ENCODE measurements around the gene TRPV2. TPM values are rescaled to one million over a fixed set of nuclear protein-coding genes. Genes with fewer than 3 reads are reported as not detected.

The TRPV2 gene
- total and polyA plus RNA-seq, 3 experiments from 2014 or later = 60.0 to 134 (median 67.3) TPM

DNA sequence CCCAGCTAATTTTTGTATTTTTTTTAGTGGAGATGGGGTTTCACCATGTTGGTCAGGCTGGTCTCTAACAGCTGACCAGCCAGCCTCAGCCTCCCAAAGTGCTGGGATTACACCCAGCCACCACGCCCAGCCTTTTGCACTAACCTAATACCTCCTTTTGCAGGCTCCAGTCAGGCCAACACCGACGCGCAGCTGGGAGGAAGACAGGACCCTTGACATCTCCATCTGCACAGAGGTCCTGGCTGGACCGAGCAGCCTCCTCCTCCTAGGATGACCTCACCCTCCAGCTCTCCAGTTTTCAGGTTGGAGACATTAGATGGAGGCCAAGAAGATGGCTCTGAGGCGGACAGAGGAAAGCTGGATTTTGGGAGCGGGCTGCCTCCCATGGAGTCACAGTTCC is 2.0 kb downstream of the TRPV2 start:
- no peaks in the 10 kb centered on the region for H3K27me3 ChIP-seq (ENCODE audit: insufficient read depth, low read length, poor library complexity, severe bottlenecking)
- Mint-ChIP-seq H3K36me3 (peaks cover 13 to 56% (median 13%) of the 10 kb centered on the region in 3 donors), H3K4me1 (peaks cover 52 to 68% (median 61%) of the 10 kb centered on the region in 3 donors), H3K4me3 (peak overlapping the region in 5 of 7 donors; percentile 90 to 100 (median 99)), H3K27me3 (peaks cover 0 to 1% of the 10 kb centered on the region in 2 donors), H3K9me3 (no peaks in the 10 kb centered on the region), H3K27ac (peak overlapping the region in 7 of 8 donors; percentile 54 to 100 (median 99))
- H3K9me3 ChIP-seq (ENCODE audit: low read length) = no peaks in the 10 kb centered on the region
- no peak for DNase-seq
- no peak overlapping the region for H3K27ac ChIP-seq (ENCODE audit: low read depth, low read length)
- ChIA-PET POLR2A (interaction anchor here (3.2 kb wide), 1 partner anchor 36 kb away, joined by 23 read pairs; the partner anchor contains the start of gene UBB), CTCF (interaction anchor here (1.0 to 5.5 kb wide), 6 partner anchors 9 to 53 kb away, joined by 3 to 52 read pairs (median 20); partner anchors contain the start of gene UBB)
- peaks cover 20% of the 10 kb centered on the region for H3K36me3 ChIP-seq (ENCODE audit: insufficient read depth, low read length)
- H3K4me3 ChIP-seq (ENCODE audit: low read length) = no peak overlapping the region
- H3K4me1 ChIP-seq (ENCODE audit: insufficient read depth, low read length) = peaks cover 54% of the 10 kb centered on the region

DNA sequence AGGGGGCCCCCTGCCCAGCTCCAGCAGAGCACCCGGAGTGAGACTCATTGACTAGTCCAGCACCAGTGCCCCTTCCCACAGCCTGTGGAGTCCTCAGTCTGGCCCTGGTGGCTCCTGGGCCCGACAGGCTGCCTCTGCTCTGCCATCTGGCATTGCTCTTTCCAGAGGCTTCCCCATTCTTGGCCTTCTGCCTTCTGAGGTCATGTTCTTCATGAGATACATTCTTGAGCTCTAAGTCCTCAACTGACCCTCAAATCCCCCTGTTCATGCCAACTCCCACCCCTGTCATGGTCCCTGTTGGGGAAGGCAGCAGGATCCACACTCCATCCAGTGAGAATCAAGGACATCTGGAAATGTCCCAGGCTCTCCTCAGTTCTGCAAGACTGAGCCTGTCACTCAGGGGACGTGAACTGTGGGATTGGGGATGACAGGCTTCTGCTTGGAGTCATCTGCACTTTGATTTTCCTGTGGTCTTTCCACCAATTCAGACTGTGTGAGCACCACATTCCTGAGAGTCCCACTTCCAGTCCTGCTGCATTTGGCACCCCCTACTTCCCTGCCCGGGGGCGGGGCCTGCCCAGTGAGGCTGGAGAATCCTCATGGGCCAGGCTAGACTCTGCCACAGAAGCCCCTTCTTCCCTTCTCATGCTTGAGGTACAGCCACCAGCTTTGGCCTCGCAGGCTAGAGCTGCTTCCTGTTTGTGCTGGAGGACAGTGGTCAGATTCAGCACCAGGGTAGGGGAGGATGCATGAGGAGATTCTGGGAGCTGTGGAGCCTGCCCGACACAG is 2.7 kb downstream of the TRPV2 start:
- H3K36me3 Mint-ChIP-seq = peaks cover 13 to 62% (median 15%) of the 10 kb centered on the region in 3 donors
- Histone ChIP-seq H3K27ac (ENCODE audit: low read depth, low read length) (peak overlapping the region; percentile 5), H3K4me1 (ENCODE audit: insufficient read depth, low read length) (peaks cover 54% of the 10 kb centered on the region), H3K27me3 (ENCODE audit: insufficient read depth, low read length, poor library complexity, severe bottlenecking) (no peaks in the 10 kb centered on the region), H3K36me3 (ENCODE audit: insufficient read depth, low read length) (peaks cover 27% of the 10 kb centered on the region), H3K9me3 (ENCODE audit: low read length) (no peaks in the 10 kb centered on the region), H3K4me3 (ENCODE audit: low read length) (peak overlapping the region; percentile 27)
- DNase-seq = peak in 1 of 5 donors; percentile 37
- H3K4me3 Mint-ChIP-seq = peak overlapping the region; percentile 36 to 81 (median 71)
- CTCF ChIA-PET = interaction anchor here (0.7 to 5.5 kb wide), 6 partner anchors 11 to 54 kb away, joined by 3 to 52 read pairs (median 3); partner anchors contain the start of gene UBB
- no peaks in the 10 kb centered on the region for H3K9me3 Mint-ChIP-seq
- H3K4me1 Mint-ChIP-seq = peaks cover 52 to 73% (median 58%) of the 10 kb centered on the region in 3 donors
- peak overlapping the region; percentile 80 to 100 (median 92) for H3K27ac Mint-ChIP-seq
- POLR2A ChIA-PET = interaction anchor here (0.5 to 0.6 kb wide), 2 partner anchors 19 to 63 kb away, joined by 3 to 5 read pairs; no protein-coding TSS in a partner anchor
- no peaks in the 10 kb centered on the region for H3K27me3 Mint-ChIP-seq

DNA sequence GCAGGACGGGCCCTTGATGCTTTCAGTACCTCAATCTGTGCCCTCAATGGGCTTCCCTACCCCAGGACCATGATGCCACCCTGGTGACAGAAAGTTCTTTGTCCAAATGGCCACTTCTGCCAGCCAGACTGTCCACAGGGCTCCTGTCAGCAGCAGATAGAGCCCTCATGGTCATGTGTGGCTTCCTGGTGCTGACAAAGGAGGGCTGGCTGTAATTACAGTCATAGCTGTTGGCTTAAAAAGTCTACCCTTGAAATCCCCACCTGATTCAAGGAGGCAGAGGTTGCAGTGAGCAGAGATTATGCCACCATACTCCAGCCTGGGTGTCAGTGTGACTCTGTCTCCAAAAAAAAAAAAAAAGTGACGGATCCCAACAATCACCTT is 3.3 kb downstream of the TRPV2 start:
- Histone ChIP-seq H3K27me3 (ENCODE audit: insufficient read depth, low read length, poor library complexity, severe bottlenecking) (no peaks in the 10 kb centered on the region), H3K4me3 (ENCODE audit: low read length) (peak overlapping the region; percentile 27), H3K4me1 (ENCODE audit: insufficient read depth, low read length) (peaks cover 54% of the 10 kb centered on the region), H3K36me3 (ENCODE audit: insufficient read depth, low read length) (peaks cover 33% of the 10 kb centered on the region), H3K27ac (ENCODE audit: low read depth, low read length) (peak overlapping the region; percentile 5), H3K9me3 (ENCODE audit: low read length) (no peaks in the 10 kb centered on the region)
- Mint-ChIP-seq H3K9me3 (no peaks in the 10 kb centered on the region), H3K4me1 (peaks cover 52 to 76% (median 56%) of the 10 kb centered on the region in 3 donors), H3K27ac (peak overlapping the region; percentile 89 to 100 (median 92)), H3K36me3 (peaks cover 13 to 68% (median 15%) of the 10 kb centered on the region in 3 donors), H3K4me3 (peak overlapping the region; percentile 68 to 81 (median 76)), H3K27me3 (no peaks in the 10 kb centered on the region)
- ChIA-PET POLR2A (interaction anchor here (0.6 kb wide), 2 partner anchors 22 to 63 kb away, joined by 4 to 5 read pairs; no protein-coding TSS in a partner anchor), CTCF (interaction anchor here (1.0 to 1.1 kb wide), 2 partner anchors 23 to 55 kb away, joined by 3 read pairs; no protein-coding TSS in a partner anchor)
- peak in 1 of 5 donors; percentile 37 for DNase-seq

DNA sequence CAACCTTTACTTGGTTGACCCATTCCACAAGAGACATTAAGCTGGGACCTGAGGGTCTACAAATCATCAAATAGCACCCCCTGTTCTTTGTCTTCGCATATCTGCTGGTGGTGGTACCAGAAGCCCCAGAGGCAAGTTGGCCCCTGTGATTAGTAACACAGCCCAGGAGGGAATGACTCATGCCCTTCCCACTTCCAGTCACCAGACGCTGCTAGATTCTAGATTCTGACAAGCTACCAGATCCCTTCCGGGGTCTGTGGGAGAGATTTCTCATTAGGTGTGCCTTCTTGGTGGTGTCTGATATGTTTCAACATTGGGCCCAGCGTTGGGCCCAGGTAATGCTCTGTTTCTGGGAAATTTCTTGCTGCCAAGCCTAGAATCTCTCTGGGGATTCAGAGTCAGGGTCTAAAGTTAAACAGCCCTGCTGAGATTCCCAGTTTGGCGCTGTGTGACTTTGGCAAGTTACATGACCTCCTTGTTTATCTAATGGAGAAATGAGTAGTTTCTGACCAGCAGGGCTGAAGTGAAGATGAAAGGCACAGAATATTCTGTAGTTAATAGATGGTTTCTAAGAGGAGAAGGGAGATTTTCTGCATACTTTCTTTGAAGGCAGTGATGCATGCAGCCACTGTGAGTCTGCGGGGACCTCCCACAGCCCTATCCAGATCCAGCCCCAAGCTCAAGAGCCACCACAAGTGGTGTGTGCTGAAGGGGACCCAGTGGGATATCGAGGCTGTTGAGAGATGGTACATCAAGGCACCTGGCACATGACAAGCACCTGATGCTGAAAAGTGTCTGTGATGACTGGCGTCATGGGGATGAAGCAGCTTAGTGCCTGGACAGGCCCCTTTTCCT is 3.9 kb downstream of the TRPV2 start:
- Mint-ChIP-seq H3K27me3 (no peaks in the 10 kb centered on the region), H3K4me3 (peak overlapping the region; percentile 68 to 81 (median 76)), H3K27ac (peak overlapping the region; percentile 89 to 100 (median 92)), H3K36me3 (peaks cover 13 to 69% (median 15%) of the 10 kb centered on the region in 3 donors), H3K4me1 (peaks cover 49 to 74% (median 53%) of the 10 kb centered on the region in 3 donors), H3K9me3 (no peaks in the 10 kb centered on the region)
- Histone ChIP-seq H3K27me3 (ENCODE audit: insufficient read depth, low read length, poor library complexity, severe bottlenecking) (no peaks in the 10 kb centered on the region), H3K4me3 (ENCODE audit: low read length) (peak overlapping the region; percentile 27), H3K4me1 (ENCODE audit: insufficient read depth, low read length) (peaks cover 54% of the 10 kb centered on the region), H3K36me3 (ENCODE audit: insufficient read depth, low read length) (peaks cover 33% of the 10 kb centered on the region), H3K9me3 (ENCODE audit: low read length) (no peaks in the 10 kb centered on the region), H3K27ac (ENCODE audit: low read depth, low read length) (peak overlapping the region; percentile 19)
- CTCF ChIA-PET = interaction anchor here (1.0 to 1.1 kb wide), 2 partner anchors 22 to 55 kb away, joined by 3 read pairs; no protein-coding TSS in a partner anchor
- DNase-seq = peak in 4 of 5 donors; percentile 13 to 71 (median 34)
- POLR2A ChIA-PET = interaction anchor here (0.6 kb wide), 2 partner anchors 21 to 64 kb away, joined by 4 to 5 read pairs; no protein-coding TSS in a partner anchor

DNA sequence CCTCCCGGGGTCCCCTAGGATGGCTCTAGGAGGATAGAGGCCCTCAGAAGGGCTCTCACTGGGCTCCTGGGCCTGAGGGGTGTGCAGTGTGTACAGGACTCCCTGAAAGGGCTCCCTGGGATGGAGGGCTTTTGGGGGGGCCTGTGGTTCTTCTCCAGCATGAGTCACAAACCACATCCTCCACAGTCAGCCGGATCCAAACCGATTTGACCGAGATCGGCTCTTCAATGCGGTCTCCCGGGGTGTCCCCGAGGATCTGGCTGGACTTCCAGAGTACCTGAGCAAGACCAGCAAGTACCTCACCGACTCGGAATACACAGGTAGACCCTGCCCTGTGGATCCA is 4.5 kb downstream of the TRPV2 start:
- Mint-ChIP-seq H3K27ac (peak overlapping the region; percentile 79 to 100 (median 92)), H3K4me1 (peaks cover 45 to 68% (median 47%) of the 10 kb centered on the region in 3 donors), H3K4me3 (peak overlapping the region in 6 of 7 donors; percentile 19 to 81 (median 75)), H3K36me3 (peaks cover 13 to 72% (median 15%) of the 10 kb centered on the region in 3 donors), H3K27me3 (no peaks in the 10 kb centered on the region), H3K9me3 (no peaks in the 10 kb centered on the region)
- Histone ChIP-seq H3K36me3 (ENCODE audit: insufficient read depth, low read length) (peaks cover 33% of the 10 kb centered on the region), H3K27ac (ENCODE audit: low read depth, low read length) (peak overlapping the region; percentile 19), H3K4me3 (ENCODE audit: low read length) (peak overlapping the region; percentile 9), H3K9me3 (ENCODE audit: low read length) (no peaks in the 10 kb centered on the region), H3K27me3 (ENCODE audit: insufficient read depth, low read length, poor library complexity, severe bottlenecking) (no peaks in the 10 kb centered on the region), H3K4me1 (ENCODE audit: insufficient read depth, low read length) (peaks cover 50% of the 10 kb centered on the region)
- POLR2A ChIA-PET = no interaction called here
- DNase-seq = peak in 4 of 5 donors; percentile 19 to 68 (median 34)
- CTCF ChIA-PET = interaction anchor here (1.1 kb wide), 1 partner anchor 56 kb away, joined by 3 read pairs; no protein-coding TSS in a partner anchor

DNA sequence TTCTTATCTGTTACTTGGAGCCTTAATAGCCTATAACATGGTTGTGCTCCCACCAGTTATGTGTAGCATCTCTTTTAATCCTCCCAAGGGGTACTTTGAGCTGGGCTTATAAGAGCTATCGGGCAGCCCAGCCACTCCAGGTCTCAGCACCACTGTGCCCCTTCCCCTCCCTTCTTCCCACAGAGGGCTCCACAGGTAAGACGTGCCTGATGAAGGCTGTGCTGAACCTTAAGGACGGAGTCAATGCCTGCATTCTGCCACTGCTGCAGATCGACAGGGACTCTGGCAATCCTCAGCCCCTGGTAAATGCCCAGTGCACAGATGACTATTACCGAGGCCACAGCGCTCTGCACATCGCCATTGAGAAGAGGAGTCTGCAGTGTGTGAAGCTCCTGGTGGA is 7.0 kb downstream of the TRPV2 start:
- Histone ChIP-seq H3K27ac (ENCODE audit: low read depth, low read length) (no peak overlapping the region), H3K27me3 (ENCODE audit: insufficient read depth, low read length, poor library complexity, severe bottlenecking) (no peaks in the 10 kb centered on the region), H3K9me3 (ENCODE audit: low read length) (no peaks in the 10 kb centered on the region), H3K36me3 (ENCODE audit: insufficient read depth, low read length) (peaks cover 56% of the 10 kb centered on the region), H3K4me3 (ENCODE audit: low read length) (no peak overlapping the region), H3K4me1 (ENCODE audit: insufficient read depth, low read length) (peaks cover 33% of the 10 kb centered on the region)
- Mint-ChIP-seq H3K9me3 (no peaks in the 10 kb centered on the region), H3K27me3 (no peaks in the 10 kb centered on the region), H3K36me3 (peaks cover 9 to 85% (median 16%) of the 10 kb centered on the region in 3 donors), H3K4me1 (peaks cover 34 to 53% (median 35%) of the 10 kb centered on the region in 3 donors), H3K4me3 (no peak overlapping the region), H3K27ac (peak overlapping the region in 2 of 8 donors; percentile 66 to 70)
- ChIA-PET CTCF (interaction anchor here (1.4 kb wide), 1 partner anchor 19 kb away, joined by 4 read pairs; no protein-coding TSS in a partner anchor), POLR2A (no interaction called here)
- peak in 1 of 5 donors; percentile 3 for DNase-seq

DNA sequence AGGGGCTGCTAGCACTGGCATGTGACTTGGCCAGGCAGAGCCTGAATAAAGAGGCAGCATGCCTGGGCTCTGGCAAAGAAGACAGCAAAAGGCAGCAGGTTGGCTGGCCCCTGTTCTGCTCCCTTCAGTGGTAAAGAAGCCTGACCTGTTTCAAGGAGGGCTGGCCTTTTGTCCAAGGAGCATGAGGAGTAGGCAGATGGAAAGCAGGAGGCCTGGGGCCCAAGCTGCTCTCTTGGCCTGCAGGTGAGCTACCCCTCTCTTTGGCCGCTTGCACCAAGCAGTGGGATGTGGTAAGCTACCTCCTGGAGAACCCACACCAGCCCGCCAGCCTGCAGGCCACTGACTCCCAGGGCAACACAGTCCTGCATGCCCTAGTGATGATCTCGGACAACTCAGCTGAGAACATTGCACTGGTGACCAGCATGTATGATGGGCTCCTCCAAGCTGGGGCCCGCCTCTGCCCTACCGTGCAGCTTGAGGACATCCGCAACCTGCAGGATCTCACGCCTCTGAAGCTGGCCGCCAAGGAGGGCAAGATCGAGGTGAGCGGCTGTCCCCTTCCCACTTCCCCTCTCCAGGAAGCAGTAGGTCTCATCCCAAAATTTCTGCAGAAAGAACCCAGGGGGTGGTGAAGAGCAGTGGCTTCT is 8.0 kb downstream of the TRPV2 start:
- H3K4me3 ChIP-seq (ENCODE audit: low read length) = no peak overlapping the region
- peaks cover 26 to 45% (median 29%) of the 10 kb centered on the region in 3 donors for H3K4me1 Mint-ChIP-seq
- H3K27me3 ChIP-seq (ENCODE audit: insufficient read depth, low read length, poor library complexity, severe bottlenecking) = no peaks in the 10 kb centered on the region
- H3K4me1 ChIP-seq (ENCODE audit: insufficient read depth, low read length) = peaks cover 23% of the 10 kb centered on the region
- no peaks in the 10 kb centered on the region for H3K9me3 Mint-ChIP-seq
- ChIA-PET POLR2A (no interaction called here), CTCF (interaction anchor here (0.7 to 1.4 kb wide), 2 partner anchors 8 to 18 kb away, joined by 3 to 4 read pairs; partner anchors contain the start of gene TRPV2)
- no peaks in the 10 kb centered on the region for H3K27me3 Mint-ChIP-seq
- peaks cover 9 to 87% (median 16%) of the 10 kb centered on the region in 3 donors for H3K36me3 Mint-ChIP-seq
- no peak overlapping the region for H3K4me3 Mint-ChIP-seq
- H3K27ac ChIP-seq (ENCODE audit: low read depth, low read length) = no peak overlapping the region
- peaks cover 56% of the 10 kb centered on the region for H3K36me3 ChIP-seq (ENCODE audit: insufficient read depth, low read length)
- H3K9me3 ChIP-seq (ENCODE audit: low read length) = no peaks in the 10 kb centered on the region
- DNase-seq = no peak
- H3K27ac Mint-ChIP-seq = no peak overlapping the region

Data from CD8-positive, alpha-beta memory T cell (primary cell).